Stomach smooth muscle (tissue), 2 donors: ENCODE data around the gene RC3H1.
"Not testable (repeated sequence)": the region's sequence is repeated elsewhere in the genome, so short reads cannot be mapped to it uniquely, and the experiment has no call there.

Experiments
- H3K27ac ChIP-seq: one replicate; pipeline ENCODE4 v1.7.0; 2013; ENCODE audit warnings: mild to moderate bottlenecking, low read length, inconsistent platforms
- H3K27me3 ChIP-seq, 2 donors: one replicate each; pipeline ENCODE4 v1.7.0; 2013; ENCODE audit warnings: low read length in 2 of 2; ENCODE audit not compliant: insufficient read depth in 2 of 2, control insufficient read depth in 1 of 2
- H3K36me3 ChIP-seq, 2 donors: one replicate each; pipeline ENCODE4 v1.7.0; 2013; ENCODE audit warnings: low read length in 2 of 2; ENCODE audit not compliant: control insufficient read depth in 2 of 2, insufficient read depth in 2 of 2
- H3K4me1 ChIP-seq: one replicate; pipeline ENCODE4 v1.7.0; 2013; ENCODE audit warnings: low read length; ENCODE audit not compliant: control insufficient read depth, insufficient read depth
- H3K4me3 ChIP-seq, 2 donors: one replicate each; pipeline ENCODE4 v1.7.0; 2013; ENCODE audit warnings: low read length in 2 of 2
- H3K9ac ChIP-seq, 2 donors: one replicate each; pipeline ENCODE4 v1.7.0; 2013; ENCODE audit warnings: low read length in 2 of 2, mild to moderate bottlenecking in 1 of 2
- H3K9me3 ChIP-seq, 2 donors: one replicate each; pipeline ENCODE4 v1.7.0; 2013; ENCODE audit warnings: low read length in 2 of 2; ENCODE audit not compliant: control insufficient read depth in 2 of 2
- donor health status: healthy.
- donor health status: Pancreatic carcinoma.

The RC3H1 gene

DNA sequence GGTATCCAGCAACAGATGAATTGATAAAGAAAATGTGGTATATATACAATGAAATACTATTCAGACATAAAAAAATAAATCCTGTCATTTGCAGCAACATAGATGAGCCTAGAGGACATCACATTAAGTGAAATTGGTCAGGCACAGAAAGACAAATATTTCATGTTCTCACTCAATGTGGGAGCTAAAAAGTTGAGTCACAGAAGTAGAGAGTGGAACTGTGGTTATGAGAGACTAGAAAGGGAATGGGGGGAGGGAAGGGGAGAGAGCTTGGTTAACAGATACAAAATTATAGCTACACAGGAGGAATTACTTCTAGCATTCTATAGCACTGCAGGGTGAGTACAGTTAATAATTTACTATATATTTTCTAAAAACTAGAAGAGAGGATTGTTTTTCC, 68.0 kb downstream of the RC3H1 start:
- H3K36me3 ChIP-seq = peaks cover 15 to 23% of the 10 kb centered on the region in 2 donors

DNA sequence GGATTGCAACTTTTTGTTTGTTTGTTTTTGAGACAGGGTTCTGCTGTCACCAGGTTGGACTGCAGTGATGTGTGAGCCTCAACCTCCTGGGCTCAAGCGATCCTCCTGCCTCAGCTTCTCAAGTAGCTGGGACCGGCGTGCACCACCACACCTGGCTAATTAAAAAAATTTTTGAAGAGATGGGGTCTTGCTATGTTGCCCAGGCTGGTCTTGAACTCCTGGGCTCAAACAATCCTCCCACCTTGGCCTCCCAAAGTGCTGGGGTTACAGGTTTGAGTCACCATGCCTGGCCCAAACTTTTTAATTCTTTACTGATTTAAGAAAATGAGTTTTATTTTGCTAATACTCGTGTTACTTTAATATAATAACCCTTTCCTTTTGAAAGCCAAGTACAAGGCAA, 73.6 kb downstream of the RC3H1 start:
- Histone ChIP-seq H3K36me3 (peaks cover 31 to 38% of the 10 kb centered on the region in 2 donors), H3K9me3 (no peaks in the 10 kb centered on the region), H3K27me3 (no peaks in the 10 kb centered on the region), H3K27ac (no peak overlapping the region), H3K4me1 (no peaks in the 10 kb centered on the region), H3K4me3 (no peak overlapping the region), H3K9ac (no peak overlapping the region)

More for the DNA sequence above, 68.0 kb downstream of the RC3H1 start:
- no peak overlapping the region for H3K27ac ChIP-seq
- no peaks in the 10 kb centered on the region for H3K9me3 ChIP-seq
- H3K27me3 ChIP-seq = no peaks in the 10 kb centered on the region
- no peaks in the 10 kb centered on the region for H3K4me1 ChIP-seq
- no peak overlapping the region for H3K4me3 ChIP-seq
- no peak overlapping the region for H3K9ac ChIP-seq

DNA sequence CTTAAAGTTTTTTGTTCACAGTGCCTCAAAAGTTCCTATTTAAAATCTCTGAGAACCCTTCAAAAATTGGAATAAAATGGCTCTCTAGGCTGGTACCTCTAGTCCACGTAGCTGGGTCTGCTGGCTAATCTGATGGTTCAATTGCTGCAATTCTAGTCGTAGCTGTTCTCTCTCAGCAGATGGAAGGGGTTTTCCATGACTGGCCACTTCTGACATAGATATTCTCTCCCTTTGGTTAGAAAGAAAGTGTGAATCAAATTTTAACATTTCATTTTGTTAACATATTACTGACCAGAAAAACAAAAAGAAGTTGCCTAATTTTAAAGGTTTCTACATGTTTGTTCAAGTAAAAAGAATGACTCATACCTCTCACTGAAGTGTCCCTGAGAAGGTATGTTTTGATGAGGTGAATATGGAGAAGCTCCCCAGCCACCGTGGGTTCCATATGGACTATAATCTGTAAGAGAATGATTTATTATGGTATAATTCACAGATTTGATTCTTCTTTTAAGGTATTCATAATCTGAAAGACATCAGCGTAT, 75.7 kb downstream of the RC3H1 start:
- no peaks in the 10 kb centered on the region for H3K27me3 ChIP-seq
- no peak overlapping the region for H3K27ac ChIP-seq
- H3K36me3 ChIP-seq = peaks cover 32 to 43% of the 10 kb centered on the region in 2 donors
- H3K9ac ChIP-seq = no peak overlapping the region
- H3K9me3 ChIP-seq = no peaks in the 10 kb centered on the region
- no peaks in the 10 kb centered on the region for H3K4me1 ChIP-seq
- no peak overlapping the region for H3K4me3 ChIP-seq

DNA sequence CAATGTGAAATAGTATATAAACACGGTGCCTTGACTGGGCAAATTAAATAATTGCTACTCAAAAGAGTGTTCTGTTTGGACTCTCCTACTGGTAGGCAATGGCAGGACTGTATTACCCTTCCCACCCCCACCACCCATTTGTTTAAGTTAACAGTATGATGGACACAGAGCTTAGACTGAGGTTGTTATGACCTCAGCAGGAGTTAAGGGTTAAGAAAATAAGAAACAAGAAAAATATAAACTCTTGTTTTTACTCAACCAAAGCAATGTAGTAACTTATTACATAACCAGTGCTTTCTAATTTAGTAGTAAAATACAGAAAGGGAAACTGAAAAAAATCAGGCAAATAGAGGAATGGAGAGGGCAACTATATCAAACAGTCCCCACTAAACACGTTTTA, 85.1 kb downstream of the RC3H1 start:
- Histone ChIP-seq H3K4me3 (no peak overlapping the region), H3K4me1 (no peaks in the 10 kb centered on the region), H3K9me3 (no peaks in the 10 kb centered on the region), H3K36me3 (peaks cover 18 to 21% of the 10 kb centered on the region in 2 donors), H3K27me3 (no peaks in the 10 kb centered on the region), H3K27ac (no peak overlapping the region), H3K9ac (no peak overlapping the region)

DNA sequence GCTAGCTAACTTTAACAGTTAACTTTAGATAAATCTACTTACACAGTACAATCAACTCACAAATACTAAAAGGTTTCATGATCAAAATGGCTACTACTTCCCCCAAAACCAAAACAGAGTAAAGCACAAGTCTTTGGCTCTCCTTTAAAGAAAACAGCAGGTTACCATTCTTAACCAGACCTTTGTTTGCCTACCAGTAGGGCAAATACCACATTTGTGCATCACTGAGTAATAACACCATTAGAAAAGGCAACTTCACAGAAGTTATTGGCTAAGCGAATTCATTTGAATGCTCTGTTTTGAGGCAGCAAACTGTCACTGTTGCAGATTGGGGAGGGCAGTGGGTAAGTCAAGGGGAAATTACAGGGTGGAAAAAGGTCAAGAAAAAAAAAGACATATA, 87.7 kb downstream of the RC3H1 start:
- Histone ChIP-seq H3K27ac (no peak overlapping the region), H3K9me3 (no peaks in the 10 kb centered on the region), H3K4me1 (no peaks in the 10 kb centered on the region), H3K27me3 (no peaks in the 10 kb centered on the region), H3K36me3 (peaks cover 9 to 12% of the 10 kb centered on the region in 2 donors), H3K9ac (no peak overlapping the region), H3K4me3 (no peak overlapping the region)

DNA sequence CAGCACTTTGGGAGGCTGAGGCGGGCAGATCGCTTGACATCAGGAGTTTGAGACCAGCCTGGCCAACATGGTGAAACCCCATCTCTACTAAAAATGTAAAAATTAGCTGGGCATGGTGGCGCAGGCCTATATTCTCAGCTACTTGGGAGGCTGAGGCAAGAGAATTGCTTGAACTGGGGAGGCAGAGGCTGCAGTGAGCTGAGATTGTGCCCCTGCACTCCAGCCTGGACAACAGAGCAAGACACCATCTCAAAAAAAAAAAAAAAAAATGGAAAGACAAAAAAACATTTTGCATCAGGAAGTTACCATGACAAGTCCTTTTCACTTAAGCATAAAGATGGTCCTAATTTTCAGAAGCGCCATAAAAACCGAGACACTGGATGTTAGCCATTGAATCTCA, 91.6 kb downstream of the RC3H1 start:
- not testable (repeated sequence) for H3K9me3 ChIP-seq, H3K9ac ChIP-seq, H3K36me3 ChIP-seq, H3K27ac ChIP-seq, H3K27me3 ChIP-seq, H3K4me3 ChIP-seq, H3K4me1 ChIP-seq

DNA sequence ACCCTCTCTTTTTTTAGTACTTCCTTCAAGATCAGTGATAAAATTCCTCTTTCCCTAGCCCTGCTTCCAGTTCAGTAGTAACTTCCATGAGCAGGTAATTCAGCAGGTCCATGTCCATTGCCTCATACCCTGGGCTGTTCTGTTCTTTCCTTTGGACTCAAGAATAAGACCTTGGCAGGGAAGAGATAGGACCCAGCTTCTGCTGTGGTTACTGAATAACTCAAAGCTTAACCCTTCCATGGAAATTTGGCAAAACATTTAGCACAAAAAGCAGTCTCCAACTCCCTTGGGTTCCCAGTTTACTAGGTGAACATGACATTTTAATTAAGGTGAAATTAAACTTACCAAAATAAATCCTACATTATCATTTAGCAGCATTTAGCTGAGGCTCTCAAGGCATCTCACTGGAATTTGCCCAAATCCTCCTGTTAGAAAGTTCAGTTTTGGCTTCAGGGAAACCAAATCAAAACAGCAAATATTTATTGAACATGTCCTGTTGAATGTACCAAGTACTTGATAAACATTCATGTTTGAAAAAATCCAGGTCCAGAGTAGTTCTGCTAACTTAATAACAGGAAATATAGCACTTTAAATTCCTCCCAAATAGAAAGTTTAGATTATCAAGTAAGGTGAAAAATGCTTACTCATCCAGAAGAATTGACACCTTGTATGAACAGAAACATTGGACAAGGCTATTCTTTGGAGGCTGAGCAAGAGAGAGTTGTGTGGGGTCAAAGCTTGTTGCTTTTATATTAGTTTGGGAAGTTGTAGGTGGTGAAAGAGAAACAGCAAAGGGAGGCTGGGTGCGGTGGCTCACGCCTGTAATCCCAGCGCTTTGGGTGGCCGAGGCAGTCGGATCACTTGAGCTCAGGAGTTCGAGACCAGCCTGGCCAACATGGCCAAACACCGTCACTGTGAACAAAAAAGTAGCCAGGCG, 96.6 kb downstream of the RC3H1 start:
- Histone ChIP-seq H3K4me3 (no peak overlapping the region), H3K27me3 (no peaks in the 10 kb centered on the region), H3K27ac (no peak overlapping the region), H3K4me1 (no peaks in the 10 kb centered on the region), H3K9ac (no peak overlapping the region), H3K9me3 (no peaks in the 10 kb centered on the region), H3K36me3 (no peaks in the 10 kb centered on the region)

DNA sequence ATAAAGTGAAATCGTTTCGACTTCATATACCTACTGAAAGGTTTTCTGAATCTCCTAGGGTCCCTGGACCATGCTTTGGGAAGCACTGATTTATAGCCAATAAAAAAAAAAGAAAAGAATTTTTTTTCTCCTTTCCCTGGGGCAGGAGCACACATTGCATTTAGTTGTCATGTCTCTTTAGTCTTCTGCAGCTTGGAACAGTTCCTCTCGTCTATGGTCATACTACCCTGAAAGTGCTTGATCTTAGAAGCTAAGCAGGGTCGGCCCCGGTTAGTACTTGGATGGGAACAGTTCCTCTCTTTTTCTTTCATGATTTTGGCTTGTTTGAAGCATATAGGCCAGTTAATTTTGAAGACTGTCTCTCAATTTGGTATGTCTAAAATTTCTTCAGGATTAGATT, 101.3 kb downstream of the RC3H1 start:
- Histone ChIP-seq H3K4me3 (no peak overlapping the region), H3K4me1 (no peaks in the 10 kb centered on the region), H3K36me3 (no peaks in the 10 kb centered on the region), H3K27ac (no peak overlapping the region), H3K27me3 (no peaks in the 10 kb centered on the region), H3K9ac (no peak overlapping the region), H3K9me3 (no peaks in the 10 kb centered on the region)

DNA sequence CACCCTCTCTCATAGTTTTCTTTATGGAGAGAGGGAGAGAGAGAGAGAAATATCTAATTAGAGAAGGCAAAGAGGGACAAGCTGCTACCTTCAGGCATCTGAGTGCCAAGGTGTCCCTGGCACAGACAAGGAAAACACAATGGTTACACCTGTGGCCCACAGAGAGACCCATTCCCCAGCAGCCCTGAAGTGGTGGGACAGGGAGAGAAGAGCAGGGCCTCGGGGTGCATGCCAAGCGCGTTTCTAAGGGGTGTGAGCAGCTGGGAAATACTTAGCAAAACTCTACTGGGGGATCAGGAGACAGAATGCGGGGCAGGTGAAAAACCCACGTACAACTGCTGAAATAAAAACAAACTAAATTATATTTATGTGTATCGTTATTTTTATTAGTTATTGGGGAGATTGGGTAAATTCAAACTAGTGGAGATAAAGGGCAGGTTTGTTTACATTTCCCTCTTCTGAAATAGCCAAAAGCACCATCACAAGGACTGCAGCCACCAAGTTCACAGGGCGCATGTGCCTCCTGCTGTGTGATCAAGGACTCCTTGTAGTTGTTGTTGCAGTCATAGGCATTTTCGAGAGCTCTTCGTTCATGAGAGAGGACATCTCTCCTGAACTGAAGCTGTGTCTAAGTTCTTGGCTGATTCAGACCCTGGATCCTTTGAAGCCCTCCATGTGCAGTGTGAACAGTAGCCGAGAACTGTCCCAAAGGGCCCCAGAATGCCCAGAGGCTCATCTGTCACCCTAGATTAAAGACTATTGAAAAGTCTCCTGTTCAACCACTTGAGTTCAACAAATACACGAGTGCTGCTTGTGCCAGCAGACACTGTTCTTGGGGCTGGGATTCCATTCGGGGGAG, 104.3 kb downstream of the RC3H1 start:
- no peaks in the 10 kb centered on the region for H3K36me3 ChIP-seq
- H3K27ac ChIP-seq = no peak overlapping the region
- H3K9me3 ChIP-seq = peaks cover 0 to 5% of the 10 kb centered on the region in 2 donors
- H3K4me3 ChIP-seq = no peak overlapping the region
- no peaks in the 10 kb centered on the region for H3K4me1 ChIP-seq
- H3K9ac ChIP-seq = no peak overlapping the region
- H3K27me3 ChIP-seq = no peaks in the 10 kb centered on the region

DNA sequence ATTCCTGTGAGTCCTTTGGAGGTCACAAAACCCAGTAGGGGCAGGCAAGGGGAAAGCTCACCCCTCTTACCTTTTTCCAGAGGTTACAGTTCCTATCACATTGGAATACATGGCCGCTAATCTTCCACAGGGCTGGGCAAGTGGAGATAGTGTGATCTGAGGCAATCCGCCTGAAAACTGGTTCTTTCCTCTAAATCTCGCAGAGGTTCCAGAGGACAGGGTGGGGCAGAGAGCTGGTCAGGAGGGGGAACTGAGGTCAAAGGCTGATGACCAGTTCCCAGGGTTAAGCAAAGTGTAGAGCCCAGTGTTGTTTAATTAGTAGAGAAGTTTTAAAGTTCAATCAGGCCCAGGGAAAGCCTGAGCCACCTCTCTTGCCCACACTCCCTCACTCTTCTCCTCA, 105.0 kb downstream of the RC3H1 start, which contains the start of gene SERPINC1:
TSS of gene SERPINC1 (minus strand) at position 179 of the 400 bp plus-strand sequence. CDS start at position 111, 68 bp downstream.
- no peak within 1 kb of the TSS for H3K4me3 ChIP-seq
- H3K27ac ChIP-seq = no peak within 1 kb of the TSS
- no peaks in the 10 kb centered on the region for H3K36me3 ChIP-seq
- H3K9me3 ChIP-seq = peaks cover 0 to 5% of the 10 kb centered on the region in 2 donors
- H3K9ac ChIP-seq = no peak within 1 kb of the TSS
- H3K27me3 ChIP-seq = no peaks in the 10 kb centered on the region
- H3K4me1 ChIP-seq = no peaks in the 10 kb centered on the region
